ENCODE measurements around the gene PKN1. TPM values are rescaled to one million over a fixed set of nuclear protein-coding genes. Genes with fewer than 3 reads are reported as not detected.

PKN1 gene
- total RNA-seq, 1 donor: 167 TPM

- peak; percentile 99 for DNase-seq (ENCODE audit: insufficient read length, low spot score, missing footprints)
- H3K4me1 ChIP-seq (ENCODE audit: insufficient read depth, low read length): peaks cover 12% of the 10 kb centered on the region
- peak within 1 kb of the TSS; percentile 97 for H3K4me3 ChIP-seq (ENCODE audit: insufficient read depth, low read length)
- peak within 1 kb of the TSS; percentile 92 for H2AFZ ChIP-seq (ENCODE audit: low read length)
- H4K20me1 ChIP-seq (ENCODE audit: insufficient read depth, low read length): peaks cover 21% of the 10 kb centered on the region
- peak within 1 kb of the TSS; percentile 87 for H3K4me2 ChIP-seq (ENCODE audit: insufficient read depth, low read length)
- TF ChIP-seq CTCF (IDR thresholded peaks at IDR 0.05; ENCODE audit: extremely low read depth, low read depth, low read length): no peak
- no peaks in the 10 kb centered on the region for H3K36me3 ChIP-seq (ENCODE audit: insufficient read depth, low read length)
- H3K79me2 ChIP-seq (ENCODE audit: insufficient read depth, low read length): peaks cover 47% of the 10 kb centered on the region
- H3K27ac ChIP-seq (ENCODE audit: low read depth, low read length): peak within 1 kb of the TSS; percentile 84
- no peaks in the 10 kb centered on the region for H3K9me3 ChIP-seq (ENCODE audit: low read depth, low read length)
- H3K27me3 ChIP-seq (ENCODE audit: insufficient read depth, low read length): no peaks in the 10 kb centered on the region
Observed at GRCh38 chr19:14419106-14419813, 13.8 kb upstream of the PKN1 start, which contains the start of gene DDX39A. TSS of gene DDX39A (minus strand) at chr19:14419341. CDS start at chr19:14413220, 6,121 bp downstream.

DNA sequence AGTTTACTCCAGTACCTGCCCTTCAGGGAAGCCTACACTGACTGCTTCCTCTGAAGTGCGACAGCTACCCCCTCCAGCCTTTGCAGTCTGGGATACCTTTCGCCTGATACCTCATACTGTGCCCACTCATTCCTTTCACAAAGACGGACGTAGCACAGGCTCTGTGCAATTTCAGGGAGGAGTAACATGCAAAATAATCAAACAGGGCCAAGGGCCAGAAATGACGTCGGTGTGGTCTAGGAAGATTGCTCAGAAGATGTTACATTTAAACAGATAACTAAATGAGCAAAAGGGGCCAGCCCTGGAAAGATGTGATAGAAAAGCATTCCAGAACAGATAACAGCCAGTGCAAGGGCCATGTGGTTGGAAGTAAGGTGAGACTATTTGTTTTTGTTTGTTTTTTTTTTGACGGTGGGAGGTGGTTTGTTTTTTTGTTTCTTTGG, 7.4 kb upstream of the PKN1 start:
- Histone ChIP-seq H3K27ac (ENCODE audit: low read depth, low read length) (no peak overlapping the region), H3K4me3 (ENCODE audit: insufficient read depth, low read length) (no peak overlapping the region), H3K79me2 (ENCODE audit: insufficient read depth, low read length) (no peaks in the 10 kb centered on the region), H3K4me1 (ENCODE audit: insufficient read depth, low read length) (no peaks in the 10 kb centered on the region), H4K20me1 (ENCODE audit: insufficient read depth, low read length) (no peaks in the 10 kb centered on the region), H3K36me3 (ENCODE audit: insufficient read depth, low read length) (no peaks in the 10 kb centered on the region), H2AFZ (ENCODE audit: low read length) (no peak overlapping the region), H3K9me3 (ENCODE audit: low read depth, low read length) (no peaks in the 10 kb centered on the region), H3K4me2 (ENCODE audit: insufficient read depth, low read length) (no peak overlapping the region), H3K27me3 (ENCODE audit: insufficient read depth, low read length) (peaks cover 1% of the 10 kb centered on the region)
- no peak for TF ChIP-seq CTCF (IDR thresholded peaks at IDR 0.05; ENCODE audit: extremely low read depth, low read depth, low read length)
- DNase-seq (ENCODE audit: insufficient read length, low spot score, missing footprints): peak; percentile 78

DNA sequence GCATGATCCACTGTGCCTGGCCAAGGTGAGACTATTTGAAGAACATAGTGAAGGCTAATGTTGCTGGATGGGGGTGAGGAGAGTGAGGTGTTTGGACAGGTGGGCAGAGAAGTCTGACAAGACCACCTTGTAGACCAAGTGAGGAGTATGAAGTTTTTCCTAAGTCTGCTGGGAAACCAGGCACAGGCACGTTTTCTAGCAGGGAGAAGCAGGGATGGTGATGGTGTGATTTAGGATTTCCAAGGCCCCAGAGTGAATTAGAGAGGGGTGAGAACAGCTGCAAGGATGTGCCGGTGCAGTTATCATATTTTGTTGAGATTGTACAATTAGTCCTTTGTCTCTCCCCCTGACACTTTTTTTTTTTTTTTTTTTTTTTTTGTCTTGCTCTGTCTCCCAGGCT, 5.6 kb upstream of the PKN1 start:
- Histone ChIP-seq H2AFZ (ENCODE audit: low read length) (no peak overlapping the region), H3K4me3 (ENCODE audit: insufficient read depth, low read length) (no peak overlapping the region), H3K27me3 (ENCODE audit: insufficient read depth, low read length) (peaks cover 5% of the 10 kb centered on the region), H4K20me1 (ENCODE audit: insufficient read depth, low read length) (no peaks in the 10 kb centered on the region), H3K9me3 (ENCODE audit: low read depth, low read length) (no peaks in the 10 kb centered on the region), H3K36me3 (ENCODE audit: insufficient read depth, low read length) (no peaks in the 10 kb centered on the region), H3K4me1 (ENCODE audit: insufficient read depth, low read length) (no peaks in the 10 kb centered on the region), H3K27ac (ENCODE audit: low read depth, low read length) (no peak overlapping the region), H3K4me2 (ENCODE audit: insufficient read depth, low read length) (no peak overlapping the region), H3K79me2 (ENCODE audit: insufficient read depth, low read length) (no peaks in the 10 kb centered on the region)
- TF ChIP-seq CTCF (IDR thresholded peaks at IDR 0.05; ENCODE audit: extremely low read depth, low read depth, low read length): no peak
- DNase-seq (ENCODE audit: insufficient read length, low spot score, missing footprints): no peak

GRCh38 chr19:14428882-14429416, 4.2 kb upstream of the PKN1 start:
- peaks cover 5% of the 10 kb centered on the region for H3K27me3 ChIP-seq (ENCODE audit: insufficient read depth, low read length)
- H3K36me3 ChIP-seq (ENCODE audit: insufficient read depth, low read length): no peaks in the 10 kb centered on the region
- H4K20me1 ChIP-seq (ENCODE audit: insufficient read depth, low read length): no peaks in the 10 kb centered on the region
- no peak overlapping the region for H3K4me2 ChIP-seq (ENCODE audit: insufficient read depth, low read length)
- H3K4me3 ChIP-seq (ENCODE audit: insufficient read depth, low read length): no peak overlapping the region
- H2AFZ ChIP-seq (ENCODE audit: low read length): no peak overlapping the region
- peak; percentile 62 for DNase-seq (ENCODE audit: insufficient read length, low spot score, missing footprints)
- no peak for TF ChIP-seq CTCF (IDR thresholded peaks at IDR 0.05; ENCODE audit: extremely low read depth, low read depth, low read length)
- no peak overlapping the region for H3K27ac ChIP-seq (ENCODE audit: low read depth, low read length)
- no peaks in the 10 kb centered on the region for H3K9me3 ChIP-seq (ENCODE audit: low read depth, low read length)
- H3K4me1 ChIP-seq (ENCODE audit: insufficient read depth, low read length): peaks cover 2% of the 10 kb centered on the region
- peaks cover 6% of the 10 kb centered on the region for H3K79me2 ChIP-seq (ENCODE audit: insufficient read depth, low read length)

All from osteoblast (primary cell).